ENCODE measurements around the gene NEK1.
"Not testable (repeated sequence)": the region's sequence is repeated elsewhere in the genome, so short reads cannot be mapped to it uniquely, and the experiment has no call there.

Gene NEK1

DNA sequence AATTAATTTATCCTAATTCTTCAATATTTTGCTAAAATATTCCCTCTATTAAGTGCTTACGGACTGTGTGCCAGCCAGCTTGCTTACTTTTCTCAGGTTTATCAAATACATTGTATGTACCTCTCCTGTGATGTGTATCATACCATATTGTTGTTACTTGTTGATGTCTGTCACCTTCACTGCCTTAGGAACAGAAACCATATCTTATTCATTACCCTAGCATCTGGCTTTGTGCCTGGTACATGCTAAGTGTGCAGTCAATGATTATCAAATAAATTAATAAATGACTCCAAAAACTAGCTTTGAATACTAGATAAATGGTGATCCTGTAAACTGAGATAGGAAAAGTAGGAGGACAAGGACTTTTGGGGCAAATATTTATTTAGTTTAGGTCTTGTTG lies 14.9 kb upstream of the NEK1 start:
- DNase-seq (ENCODE audit: low read depth): no peak

- DNase-seq (ENCODE audit: low read depth): no peak
Measured at GRCh38 chr4:169626331-169627282, 14.2 kb upstream of the NEK1 start.

DNA sequence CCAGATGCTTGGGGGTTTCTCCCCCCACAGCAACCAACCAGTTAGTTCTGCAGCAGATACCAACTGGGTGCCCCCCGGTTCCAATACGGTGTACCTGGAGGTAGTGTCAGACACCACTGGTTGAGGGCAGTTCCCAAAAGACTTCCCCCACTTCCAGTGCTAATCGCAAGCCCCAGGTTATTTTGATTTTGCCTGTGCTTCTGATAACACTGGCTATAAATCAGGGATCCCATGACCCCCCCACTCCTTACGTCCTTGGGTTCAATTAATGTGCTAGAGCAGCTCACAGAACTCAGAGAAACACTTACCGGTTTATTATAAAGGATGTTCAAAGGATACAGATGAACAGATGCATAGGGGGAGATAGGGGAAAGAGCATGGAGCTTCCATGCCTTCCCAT lies 13.5 kb upstream of the NEK1 start:
- no peak for DNase-seq (ENCODE audit: low read depth)

DNA sequence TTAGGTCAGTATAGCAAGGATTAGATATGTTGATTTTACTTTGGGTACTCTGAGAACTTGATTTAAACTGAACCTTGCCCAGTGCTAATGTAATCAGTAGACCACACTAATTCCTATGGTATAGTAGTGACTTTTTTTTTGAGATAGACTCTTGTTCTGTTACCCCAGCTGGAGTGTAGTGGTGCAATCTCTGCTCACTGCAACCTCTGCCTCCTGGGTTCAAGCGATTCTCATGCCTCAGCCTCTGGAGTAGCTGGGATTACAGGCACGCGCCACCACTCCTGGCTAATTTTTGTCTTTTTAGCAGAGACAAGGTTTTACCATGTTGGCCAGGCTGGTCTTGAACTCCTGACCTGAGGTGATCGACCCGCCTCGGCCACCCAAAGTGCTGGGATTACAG lies 11.6 kb upstream of the NEK1 start:
- not testable (repeated sequence) for DNase-seq (ENCODE audit: low read depth)

GRCh38 chr4:169622566-169622965 lies 10.2 kb upstream of the NEK1 start:
- no peak for DNase-seq (ENCODE audit: low read depth)

DNA sequence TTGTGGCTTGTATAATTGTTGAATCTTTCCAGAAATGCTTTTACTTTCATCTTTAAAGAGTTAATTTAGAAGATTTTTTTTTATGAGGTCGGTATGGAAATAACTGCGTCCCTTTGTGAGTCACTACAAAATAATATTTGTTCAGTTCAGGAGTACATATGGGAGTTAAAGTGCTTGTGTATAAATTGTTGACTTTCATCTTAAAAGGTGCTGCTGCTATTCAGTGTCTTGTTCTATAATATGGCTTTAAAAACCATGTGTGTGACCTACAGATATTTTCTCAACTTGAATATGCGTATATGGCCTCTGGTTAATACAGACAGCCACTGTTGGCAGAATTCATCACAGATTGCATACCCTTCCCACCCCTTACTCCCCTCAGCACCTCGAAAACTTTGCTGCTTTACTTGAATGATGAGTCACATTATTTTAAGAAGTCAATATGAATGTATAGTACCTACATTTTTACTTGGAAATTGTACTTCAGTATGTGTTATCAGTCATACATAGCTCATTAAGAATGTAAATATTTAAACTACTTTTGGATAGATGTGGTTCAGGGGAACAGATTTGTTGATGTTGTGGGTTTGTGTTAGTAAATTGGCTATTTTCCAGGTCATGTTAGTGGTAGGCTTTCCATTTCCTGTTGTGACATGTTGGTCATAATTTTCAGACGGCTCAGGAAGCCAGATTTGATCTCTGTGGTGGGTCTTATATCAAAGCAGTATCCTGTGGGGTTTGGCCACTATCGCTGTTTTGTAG lies 9.5 kb upstream of the NEK1 start:
- DNase-seq (ENCODE audit: low read depth): no peak

- DNase-seq (ENCODE audit: low read depth): no peak
Measured at GRCh38 chr4:169620880-169621248, 8.5 kb upstream of the NEK1 start.

GRCh38 chr4:169619958-169620879 lies 7.8 kb upstream of the NEK1 start, which contains the start of gene CLCN3:
Gene CLCN3, plus strand, starts transcription at chr4:169620578. Its CDS starts 15,351 bp downstream, at chr4:169635929.
- DNase-seq (ENCODE audit: low read depth): peak; percentile 73

DNA sequence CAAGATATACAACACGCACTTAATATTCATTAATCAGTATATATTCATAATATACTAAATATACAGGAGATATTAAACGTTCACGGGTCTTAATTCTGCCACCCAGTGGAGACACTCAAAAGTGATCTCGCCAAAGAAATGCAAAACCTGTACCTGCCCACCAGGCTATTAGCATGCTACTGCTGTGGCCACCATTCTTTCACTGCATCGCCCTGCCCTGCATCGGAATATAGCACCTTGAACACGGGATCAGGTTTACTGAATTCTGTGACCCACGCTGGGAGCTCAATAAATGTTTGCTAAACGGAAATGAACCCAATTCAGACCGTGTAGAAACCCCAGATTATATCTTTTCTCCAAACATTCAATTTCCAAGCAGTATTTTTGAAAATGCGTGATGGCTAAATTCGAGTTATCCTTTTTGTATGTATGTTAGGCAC lies 7.2 kb upstream of the NEK1 start:
- DNase-seq (ENCODE audit: low read depth): no peak

GRCh38 chr4:169618986-169619385 lies 6.6 kb upstream of the NEK1 start:
- DNase-seq (ENCODE audit: low read depth): no peak

DNA sequence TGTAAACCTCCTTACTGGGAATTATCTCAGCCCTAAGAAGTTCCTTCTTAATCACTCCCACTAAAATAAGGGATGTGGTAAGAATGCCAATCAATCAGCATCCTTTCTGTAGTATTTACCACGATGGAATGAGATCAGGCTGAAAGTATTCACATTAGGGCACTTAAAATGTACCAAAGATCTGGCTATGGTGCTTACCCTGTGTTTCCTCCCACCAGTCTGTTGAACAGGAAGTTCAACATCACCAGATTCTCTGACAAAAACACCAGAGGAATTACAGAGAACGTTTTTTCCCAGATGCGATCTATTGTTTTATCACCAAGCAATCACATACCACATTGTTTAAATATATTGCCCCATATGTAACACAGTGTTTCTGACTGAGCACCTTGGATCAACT lies 5.9 kb upstream of the NEK1 start:
- no peak for DNase-seq (ENCODE audit: low read depth)

DNA sequence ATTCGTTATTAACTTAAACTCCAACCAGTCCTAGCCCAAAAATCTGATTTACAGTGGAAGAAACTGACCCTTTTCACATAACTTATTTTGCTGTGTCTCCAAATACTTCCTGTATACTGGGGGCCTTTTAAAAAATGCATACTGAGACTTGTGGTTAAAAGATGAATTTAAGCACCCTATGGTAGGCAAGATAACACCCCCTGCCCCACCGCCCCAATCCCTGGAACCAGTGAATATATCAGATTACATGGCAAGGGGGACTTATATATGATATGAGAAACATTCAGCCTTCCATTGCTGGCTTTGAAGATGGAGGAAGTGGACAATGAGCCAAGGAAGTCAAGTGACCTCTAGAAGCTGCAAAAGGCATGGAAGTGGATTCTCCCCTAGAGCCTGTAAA lies 4.9 kb upstream of the NEK1 start:
- DNase-seq (ENCODE audit: low read depth): no peak

DNA sequence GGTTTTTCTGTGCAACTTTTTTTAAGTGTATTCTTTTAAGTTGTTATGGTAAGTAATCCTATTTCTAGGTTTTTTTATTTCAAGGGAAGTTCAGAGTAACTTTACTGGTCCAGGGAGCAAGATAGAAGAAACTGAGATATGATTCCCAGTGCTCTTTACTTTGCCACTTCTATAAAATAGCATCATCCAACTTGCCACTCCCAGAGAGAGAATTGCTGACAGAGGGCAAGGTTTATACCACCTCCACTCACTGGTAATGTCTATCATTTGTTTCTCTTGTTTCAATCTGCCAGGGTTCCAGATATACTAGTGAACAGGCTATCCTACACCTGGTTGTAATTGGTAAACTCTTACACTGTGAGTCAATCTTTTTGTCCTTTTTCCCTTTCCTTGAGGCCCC lies 4.5 kb upstream of the NEK1 start:
- DNase-seq (ENCODE audit: low read depth): no peak

DNA sequence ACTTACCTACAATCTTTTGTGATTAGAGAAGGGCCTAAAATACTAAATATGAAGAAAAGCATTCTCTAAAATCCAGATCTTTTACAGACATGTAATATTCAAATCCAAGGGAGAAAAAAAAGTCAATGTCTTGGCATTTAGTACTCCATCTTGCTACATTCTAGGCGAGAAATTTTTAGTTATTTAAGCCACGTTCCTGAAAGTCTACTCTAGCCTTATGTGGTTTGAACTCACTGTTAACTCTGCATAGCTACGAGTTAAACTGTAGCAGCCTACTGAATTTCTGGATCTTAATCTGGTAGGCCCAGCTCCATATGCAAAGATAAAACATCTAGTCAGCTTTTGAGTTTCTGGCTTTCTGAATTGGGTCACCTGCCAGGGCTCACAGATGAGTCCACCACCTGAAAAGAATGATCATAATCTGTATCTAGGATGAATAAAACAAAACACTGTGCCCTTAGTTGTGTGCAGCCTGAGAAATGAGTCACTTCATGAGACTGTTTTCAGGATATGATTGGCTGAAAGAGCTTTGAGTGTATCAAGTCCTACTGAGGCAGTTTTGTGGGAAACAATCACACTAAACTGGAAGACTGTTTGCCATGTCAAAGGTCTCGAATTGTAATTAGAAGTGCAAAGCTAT lies 3.2 kb upstream of the NEK1 start:
- no peak for DNase-seq (ENCODE audit: low read depth)

DNA sequence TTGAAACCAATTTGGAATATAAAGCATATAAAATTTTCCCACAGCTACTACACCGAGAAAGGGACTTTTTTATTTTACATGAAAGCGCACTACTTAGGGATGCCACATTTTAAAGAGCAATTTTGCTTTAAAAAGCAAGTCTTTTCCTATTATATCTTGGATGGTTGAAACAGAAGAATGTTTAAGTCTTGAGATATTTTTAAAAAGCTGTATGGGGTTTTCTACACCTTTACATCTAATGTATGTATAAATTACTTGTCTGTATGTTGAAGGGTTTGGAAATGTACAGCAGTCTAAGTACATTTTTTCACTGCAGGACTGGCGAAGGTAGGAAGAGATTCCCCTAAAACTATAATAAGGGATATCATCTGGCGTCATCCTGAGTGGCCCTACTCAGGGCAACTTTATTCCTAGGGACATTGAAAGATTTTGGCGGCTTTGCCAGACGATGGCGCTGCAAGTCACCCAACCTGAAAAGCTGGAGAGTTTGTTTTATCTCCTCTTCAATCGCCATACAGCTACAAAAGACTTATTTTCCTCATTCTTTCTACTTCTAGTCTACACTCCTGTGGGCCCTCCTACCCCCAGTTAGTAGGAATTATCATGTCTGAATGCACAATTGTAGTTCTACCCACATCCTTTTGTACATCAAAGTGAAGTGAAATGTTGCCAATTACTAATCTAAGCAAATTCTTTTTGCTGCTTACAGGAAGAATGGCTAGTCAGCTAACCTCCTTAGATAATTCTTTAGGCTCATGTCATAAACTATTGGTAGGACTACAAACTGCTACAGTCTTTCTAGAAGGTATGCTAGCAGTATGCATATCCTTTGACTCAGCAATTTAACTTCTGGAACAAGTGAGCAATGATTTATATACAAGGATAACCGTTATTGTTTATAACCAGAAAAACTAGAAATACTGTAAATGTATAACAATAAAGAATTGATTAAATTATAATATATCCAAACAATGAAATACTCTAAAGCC lies 782 bp upstream of the NEK1 start:
- no peak for DNase-seq (ENCODE audit: low read depth)

DNA sequence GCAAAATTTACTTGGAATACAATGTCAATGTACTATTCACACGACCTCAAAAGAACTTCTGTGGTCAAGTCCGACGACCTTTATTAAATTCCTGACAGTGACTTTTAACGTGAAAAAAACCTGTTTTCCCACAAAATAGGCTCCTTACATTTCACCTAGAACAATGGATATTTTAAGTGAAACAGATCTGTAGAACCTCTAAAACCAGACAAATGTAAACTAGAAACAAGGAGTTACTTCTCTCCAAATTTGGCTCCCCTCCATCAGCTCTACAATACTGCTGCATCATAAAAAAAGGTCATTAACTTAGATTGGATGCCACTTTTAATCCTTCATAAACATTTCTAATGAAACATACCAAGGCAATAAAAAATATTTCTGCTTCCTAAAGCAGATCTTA lies 1.2 kb downstream of the NEK1 start:
- no peak for DNase-seq (ENCODE audit: low read depth)

GRCh38 chr4:169604903-169605331 lies 7.5 kb downstream of the NEK1 start:
- no peak for DNase-seq (ENCODE audit: low read depth)

DNA sequence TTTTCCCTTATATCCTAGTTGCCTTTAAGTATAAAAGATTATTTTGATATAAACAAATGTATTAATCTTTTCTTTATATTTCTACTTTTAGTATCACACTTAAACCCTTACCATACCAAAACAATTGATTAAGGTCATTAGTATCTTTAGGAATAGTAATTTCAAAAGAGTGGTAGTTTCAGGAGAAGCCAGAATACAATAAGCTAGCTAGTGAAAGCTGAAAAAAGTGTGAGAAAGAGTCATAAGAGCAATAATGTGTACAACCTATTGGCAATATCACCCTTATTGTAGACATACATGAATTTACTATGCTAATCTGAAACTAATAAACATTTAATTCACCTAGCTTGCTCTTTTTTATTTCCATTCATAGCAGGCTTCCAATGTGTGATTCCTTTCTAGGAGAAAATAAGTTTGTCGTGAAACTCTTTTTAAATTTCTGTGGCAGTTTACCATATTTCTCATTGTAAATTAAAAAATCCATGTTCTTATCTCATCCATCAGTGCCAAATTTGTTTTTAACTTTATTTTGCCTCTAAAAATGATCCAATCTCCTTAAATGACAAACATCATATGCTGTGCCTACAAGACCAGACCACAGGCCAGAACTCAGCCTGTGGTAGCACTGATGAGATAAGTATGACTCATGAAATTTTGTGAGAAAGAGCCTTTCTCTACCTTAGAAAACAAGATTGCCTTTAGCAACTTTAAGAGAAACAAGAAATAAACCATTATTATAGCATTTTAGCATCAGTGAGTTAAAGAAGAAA lies 8.1 kb downstream of the NEK1 start:
- no peak for DNase-seq (ENCODE audit: low read depth)

DNA sequence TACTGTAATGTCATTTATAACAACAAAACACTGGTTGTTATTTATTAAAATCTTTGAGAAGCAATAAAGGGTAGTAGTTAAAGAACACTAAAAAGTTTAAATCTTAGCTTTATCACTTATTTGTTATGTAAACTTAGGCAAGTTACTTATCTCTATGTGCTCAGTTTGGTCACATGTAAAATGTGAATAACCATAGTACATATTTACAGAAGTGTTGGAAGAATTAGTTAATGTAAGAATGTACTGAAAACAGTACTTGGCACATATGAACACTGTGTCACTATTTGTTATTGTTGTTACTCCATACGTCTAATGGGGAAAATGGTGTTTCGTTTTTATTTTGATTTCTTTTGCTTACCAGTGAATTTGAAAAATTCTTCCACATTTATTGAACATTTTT lies 9.1 kb downstream of the NEK1 start:
- no peak for DNase-seq (ENCODE audit: low read depth)
